Right lobe of liver (tissue), 4 donors: ENCODE data around the gene CDH18.

Source experiments
- CTCF ChIP-seq, 4 donors: fragments of 200-600 bp in 3 of 4; fragments of 450-650 bp in 1 of 4; IDR thresholded peaks; one replicate each; pipeline versions ENCODE4 v1.5.1 to v1.8.0; 2016 to 2022; ENCODE audit warnings: antibody characterized with exemption in 4 of 4, mild to moderate bottlenecking in 2 of 4
- POLR2A ChIP-seq: fragments of 450-650 bp; IDR thresholded peaks from one replicate; pipeline ENCODE4 v1.6.1; 2017; ENCODE audit warnings: antibody characterized with exemption, mild to moderate bottlenecking
- donor health status: DM: no; HTN: no; CAD: no.
- donor health status: DM: no; HTN: no; CAD: no.
- donor health status: DM: no; HTN: yes; CAD: no.

DNA sequence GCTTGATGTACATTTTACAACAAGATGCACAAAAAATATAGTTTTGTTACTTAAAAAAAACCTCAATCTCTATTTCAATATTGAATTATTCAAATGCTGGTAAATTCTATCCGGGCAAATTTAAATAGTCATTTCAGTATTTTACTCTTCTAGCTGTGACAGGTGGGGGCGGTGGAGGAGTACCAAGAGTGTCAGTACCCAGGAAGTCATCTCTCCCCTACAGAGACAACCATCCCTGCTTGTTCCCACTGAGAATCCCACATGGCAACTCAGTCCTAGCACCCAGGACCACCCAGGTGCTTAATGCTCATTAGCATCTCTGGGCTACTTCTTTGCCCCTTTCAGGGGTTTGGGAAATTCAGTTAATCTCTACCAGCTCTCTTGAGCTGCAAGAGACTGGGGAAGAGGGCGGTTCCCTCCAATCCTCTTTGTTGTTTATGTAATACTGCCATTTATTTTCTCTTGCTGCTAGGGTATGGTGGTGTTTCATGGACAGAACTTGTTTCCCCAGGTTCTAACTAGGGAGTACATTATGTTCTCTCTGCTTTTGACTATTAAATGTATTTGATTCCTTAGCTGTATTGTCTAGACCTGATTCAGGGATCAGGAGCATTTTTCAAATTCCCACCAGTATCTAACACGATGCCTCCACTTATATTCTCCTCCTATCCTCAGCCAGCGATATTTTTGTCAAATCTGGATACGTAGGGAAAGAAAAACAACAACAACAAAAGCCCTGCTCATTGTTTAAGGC is 122.5 kb downstream of the CDH18 start:
- TF ChIP-seq CTCF (IDR thresholded peaks at IDR 0.05) = no peak
- no peak for TF ChIP-seq POLR2A
